Neural cell (in vitro differentiated cells): ENCODE results near the gene FAM184A. TPM values are rescaled to one million over a fixed set of nuclear protein-coding genes. Genes with fewer than 3 reads are reported as not detected.

Source experiments
- H2AFZ ChIP-seq: fragments of 200-600, 300-800 bp; sonication (generic), shearing (Covaris generic); 2 replicates; pipeline ENCODE4 v1.6.0; 2014; ENCODE audit warnings: low read depth, mild to moderate bottlenecking, antibody characterized with exemption, low read length, moderate library complexity
- H3F3A ChIP-seq: fragments of 200-600 bp; shearing (Covaris generic); 2 replicates; pipeline ENCODE4 v1.6.1; 2016; ENCODE audit warnings: mild to moderate bottlenecking, moderate library complexity, mixed read lengths, antibody characterized with exemption, low read length; ENCODE audit not compliant: insufficient read depth, poor library complexity, severe bottlenecking
- H3K27ac ChIP-seq: fragments of 200-600, 300-800 bp; sonication (generic), shearing (Covaris generic); 2 replicates; pipeline ENCODE4 v1.5.1; 2014; ENCODE audit warnings: mild to moderate bottlenecking, low read length, moderate library complexity
- H3K27me3 ChIP-seq: fragments of 300-800, 200-600 bp; sonication (generic), shearing (Covaris generic); 2 replicates; pipeline ENCODE4 v1.6.0; 2014; ENCODE audit warnings: mild to moderate bottlenecking, low read depth, low read length, moderate library complexity; ENCODE audit not compliant: insufficient read depth
- H3K36me3 ChIP-seq: fragments of 300-800, 200-600 bp; sonication (generic), shearing (Covaris generic); 2 replicates; pipeline ENCODE4 v1.5.1; 2014; ENCODE audit warnings: mild to moderate bottlenecking, antibody characterized with exemption, low read length, moderate library complexity; ENCODE audit not compliant: insufficient read depth
- H3K4me2 ChIP-seq: fragments of 300-800, 200-600 bp; sonication (generic), shearing (Covaris generic); 2 replicates; pipeline ENCODE4 v1.6.0; 2014; ENCODE audit warnings: mild to moderate bottlenecking, low read length
- H3K4me3 ChIP-seq: fragments of 300-800, 200-600 bp; sonication (generic), shearing (Covaris generic); 2 replicates; pipeline ENCODE4 v1.5.1; 2014; ENCODE audit warnings: mild to moderate bottlenecking, low read length, moderate library complexity
- H3K79me2 ChIP-seq: fragments of 200-600 bp; shearing (Covaris generic); replicated peaks from 2 replicates; pipeline ENCODE4 v1.6.0; 2014; ENCODE audit warnings: mild to moderate bottlenecking, low read length, moderate library complexity; ENCODE audit not compliant: insufficient read depth
- H3K9ac ChIP-seq: fragments of 300-800, 200-600 bp; sonication (generic), shearing (Covaris generic); 2 replicates; pipeline ENCODE4 v1.6.1; 2016; ENCODE audit warnings: mild to moderate bottlenecking, low read length, mixed read lengths
- H3K9me2 ChIP-seq: fragments of 200-600 bp; shearing (Covaris generic); 2 replicates; pipeline ENCODE4 v1.6.1; 2016; ENCODE audit warnings: mild to moderate bottlenecking, low read length, mixed read lengths; ENCODE audit not compliant: insufficient read depth
- H3K9me3 ChIP-seq: fragments of 200-600, 300-800 bp; sonication (generic), shearing (Covaris generic); 2 replicates; pipeline ENCODE4 v1.6.1; 2016; ENCODE audit warnings: mild to moderate bottlenecking, mixed run types, low read length, moderate library complexity, mixed read lengths
- H4K20me1 ChIP-seq: fragments of 200-600 bp; shearing (Covaris generic); 2 replicates; pipeline ENCODE4 v1.6.1; 2016; ENCODE audit warnings: mild to moderate bottlenecking, mixed run types; ENCODE audit not compliant: insufficient read depth
- EP300 ChIP-seq: fragments of 450-650 bp; conservative IDR thresholded peaks from 2 replicates; pipeline ENCODE4 v1.6.1; 2014; ENCODE audit warnings: antibody characterized with exemption, mild to moderate bottlenecking, moderate library complexity; ENCODE audit not compliant: poor library complexity, severe bottlenecking
- EZH2 ChIP-seq: fragments of 200-600, 300-800 bp; shearing (Covaris generic), sonication (generic); IDR thresholded peaks from 2 replicates; pipeline ENCODE4 v1.6.1; 2014; ENCODE audit warnings: antibody characterized with exemption, low read length, borderline replicate concordance, mild to moderate bottlenecking; ENCODE audit not compliant: insufficient read depth, poor library complexity, severe bottlenecking
- MXI1 ChIP-seq: fragments of 450-650 bp; conservative IDR thresholded peaks from 2 replicates; pipeline ENCODE4 v1.6.1; 2014; ENCODE audit warnings: antibody characterized with exemption, mild to moderate bottlenecking; ENCODE audit not compliant: poor library complexity, severe bottlenecking
- POLR2AphosphoS5 ChIP-seq: IDR thresholded peaks from 2 replicates; pipeline ENCODE4 v1.6.1; 2012
- RAD21 ChIP-seq: fragments of 450-650 bp; conservative IDR thresholded peaks from 2 replicates; pipeline ENCODE4 v1.6.1; 2014; ENCODE audit warnings: antibody characterized with exemption, mild to moderate bottlenecking, moderate library complexity
- SMC3 ChIP-seq: fragments of 450-650 bp; conservative IDR thresholded peaks from 2 replicates; pipeline ENCODE4 v1.6.1; 2014; ENCODE audit warnings: antibody characterized with exemption, mild to moderate bottlenecking, moderate library complexity; ENCODE audit not compliant: poor library complexity
- TAF1 ChIP-seq: IDR thresholded peaks from 2 replicates; pipeline ENCODE4 v1.6.1; 2012; ENCODE audit warnings: low read depth
- polyA plus RNA-seq: library from polyadenylated mRNA; depleted of rRNA; stranded (reverse); fragments of >200 nt; gene quantifications from 2 replicates; pipeline ENCODE4 v1.2.3, GENCODE V29; 2014
- TF ChIP-seq, protein P1 (sequence below): IDR thresholded peaks from 2 replicates; pipeline ENCODE4 v1.6.1; 2012; ENCODE audit warnings: borderline replicate concordance
- TF ChIP-seq, protein P2 (sequence below): fragments of 450-650 bp; IDR thresholded peaks from 2 replicates; pipeline ENCODE4 v1.5.1; 2014; ENCODE audit warnings: antibody characterized with exemption, mild to moderate bottlenecking, moderate library complexity; ENCODE audit not compliant: poor library complexity, severe bottlenecking

FAM184A gene
- polyA plus RNA-seq, 1 donor from 2014 or later, result 47.5 TPM

DNA sequence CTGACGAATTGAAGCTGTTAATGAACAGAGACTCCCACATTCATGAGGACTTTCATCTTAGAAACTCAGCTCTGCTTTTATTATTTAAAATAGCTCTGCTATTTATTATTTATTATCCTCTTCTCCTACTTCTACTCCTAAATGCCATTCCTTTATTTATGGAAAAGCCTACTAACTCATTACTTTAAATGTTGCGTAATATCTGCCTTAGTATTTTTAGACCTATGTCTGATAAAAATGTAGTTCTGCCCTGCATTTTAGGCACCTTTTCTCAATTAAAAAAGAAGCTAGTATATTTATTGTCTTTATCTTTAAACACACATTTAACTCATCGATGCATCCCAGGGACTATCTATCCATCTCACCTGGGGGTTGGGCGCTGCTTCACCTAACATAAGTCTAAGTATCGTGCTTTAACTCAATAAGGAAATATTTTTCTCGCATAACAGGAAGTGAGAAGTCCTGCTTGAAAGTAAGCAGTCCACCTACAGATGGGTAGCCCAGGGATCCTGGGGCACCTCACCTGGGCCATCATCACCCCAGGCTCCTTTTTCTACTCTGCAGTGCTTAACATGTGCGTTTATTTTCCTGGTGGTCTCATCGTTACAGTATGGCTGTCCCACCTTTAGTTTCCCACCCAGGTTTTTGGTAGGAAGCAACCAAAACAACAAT is 31.3 kb upstream of the FAM184A start:
- no peak for TF ChIP-seq EZH2
- no peak for TF ChIP-seq SMC3
- TF ChIP-seq, protein P1, sequence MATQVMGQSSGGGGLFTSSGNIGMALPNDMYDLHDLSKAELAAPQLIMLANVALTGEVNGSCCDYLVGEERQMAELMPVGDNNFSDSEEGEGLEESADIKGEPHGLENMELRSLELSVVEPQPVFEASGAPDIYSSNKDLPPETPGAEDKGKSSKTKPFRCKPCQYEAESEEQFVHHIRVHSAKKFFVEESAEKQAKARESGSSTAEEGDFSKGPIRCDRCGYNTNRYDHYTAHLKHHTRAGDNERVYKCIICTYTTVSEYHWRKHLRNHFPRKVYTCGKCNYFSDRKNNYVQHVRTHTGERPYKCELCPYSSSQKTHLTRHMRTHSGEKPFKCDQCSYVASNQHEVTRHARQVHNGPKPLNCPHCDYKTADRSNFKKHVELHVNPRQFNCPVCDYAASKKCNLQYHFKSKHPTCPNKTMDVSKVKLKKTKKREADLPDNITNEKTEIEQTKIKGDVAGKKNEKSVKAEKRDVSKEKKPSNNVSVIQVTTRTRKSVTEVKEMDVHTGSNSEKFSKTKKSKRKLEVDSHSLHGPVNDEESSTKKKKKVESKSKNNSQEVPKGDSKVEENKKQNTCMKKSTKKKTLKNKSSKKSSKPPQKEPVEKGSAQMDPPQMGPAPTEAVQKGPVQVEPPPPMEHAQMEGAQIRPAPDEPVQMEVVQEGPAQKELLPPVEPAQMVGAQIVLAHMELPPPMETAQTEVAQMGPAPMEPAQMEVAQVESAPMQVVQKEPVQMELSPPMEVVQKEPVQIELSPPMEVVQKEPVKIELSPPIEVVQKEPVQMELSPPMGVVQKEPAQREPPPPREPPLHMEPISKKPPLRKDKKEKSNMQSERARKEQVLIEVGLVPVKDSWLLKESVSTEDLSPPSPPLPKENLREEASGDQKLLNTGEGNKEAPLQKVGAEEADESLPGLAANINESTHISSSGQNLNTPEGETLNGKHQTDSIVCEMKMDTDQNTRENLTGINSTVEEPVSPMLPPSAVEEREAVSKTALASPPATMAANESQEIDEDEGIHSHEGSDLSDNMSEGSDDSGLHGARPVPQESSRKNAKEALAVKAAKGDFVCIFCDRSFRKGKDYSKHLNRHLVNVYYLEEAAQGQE, result no peak
- TF ChIP-seq MXI1, result no peak
- TF ChIP-seq TAF1, result no peak
- TF ChIP-seq, protein P2, sequence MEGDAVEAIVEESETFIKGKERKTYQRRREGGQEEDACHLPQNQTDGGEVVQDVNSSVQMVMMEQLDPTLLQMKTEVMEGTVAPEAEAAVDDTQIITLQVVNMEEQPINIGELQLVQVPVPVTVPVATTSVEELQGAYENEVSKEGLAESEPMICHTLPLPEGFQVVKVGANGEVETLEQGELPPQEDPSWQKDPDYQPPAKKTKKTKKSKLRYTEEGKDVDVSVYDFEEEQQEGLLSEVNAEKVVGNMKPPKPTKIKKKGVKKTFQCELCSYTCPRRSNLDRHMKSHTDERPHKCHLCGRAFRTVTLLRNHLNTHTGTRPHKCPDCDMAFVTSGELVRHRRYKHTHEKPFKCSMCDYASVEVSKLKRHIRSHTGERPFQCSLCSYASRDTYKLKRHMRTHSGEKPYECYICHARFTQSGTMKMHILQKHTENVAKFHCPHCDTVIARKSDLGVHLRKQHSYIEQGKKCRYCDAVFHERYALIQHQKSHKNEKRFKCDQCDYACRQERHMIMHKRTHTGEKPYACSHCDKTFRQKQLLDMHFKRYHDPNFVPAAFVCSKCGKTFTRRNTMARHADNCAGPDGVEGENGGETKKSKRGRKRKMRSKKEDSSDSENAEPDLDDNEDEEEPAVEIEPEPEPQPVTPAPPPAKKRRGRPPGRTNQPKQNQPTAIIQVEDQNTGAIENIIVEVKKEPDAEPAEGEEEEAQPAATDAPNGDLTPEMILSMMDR, result no peak
- no peak for TF ChIP-seq EP300
- TF ChIP-seq RAD21, result no peak
- TF ChIP-seq POLR2AphosphoS5, result no peak
- Histone ChIP-seq H3K4me3 (no peak overlapping the region), H3K9ac (no peak overlapping the region), H4K20me1 (no peaks in the 10 kb centered on the region), H2AFZ (no peak overlapping the region), H3K36me3 (no peaks in the 10 kb centered on the region), H3K4me2 (no peak overlapping the region), H3K27ac (no peak overlapping the region), H3F3A (no peaks in the 10 kb centered on the region), H3K9me3 (no peaks in the 10 kb centered on the region), H3K9me2 (no peaks in the 10 kb centered on the region), H3K27me3 (no peaks in the 10 kb centered on the region), H3K79me2 (no peaks in the 10 kb centered on the region)

DNA sequence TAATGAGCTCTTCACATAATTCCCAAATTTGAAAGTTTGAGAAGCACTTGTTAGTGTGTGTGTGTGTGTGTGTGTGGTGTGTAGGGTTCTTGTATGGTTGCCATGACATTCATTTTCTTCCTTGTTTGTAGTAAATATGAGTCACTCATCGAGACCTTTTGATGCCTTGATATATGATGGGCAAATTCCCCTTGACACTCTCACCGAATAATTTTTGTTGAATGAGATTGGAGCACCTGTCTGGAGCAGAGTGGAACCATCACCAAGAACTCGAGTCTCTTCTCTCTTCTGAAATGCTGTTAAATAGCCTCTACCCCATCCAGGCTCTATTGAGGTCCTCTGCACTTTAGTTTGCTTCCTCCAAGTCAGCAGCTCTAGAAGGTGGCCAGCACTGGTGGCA is 29.6 kb upstream of the FAM184A start:
- Histone ChIP-seq H3K79me2 (no peaks in the 10 kb centered on the region), H3K9ac (no peak overlapping the region), H3K27ac (no peak overlapping the region), H3K4me2 (no peak overlapping the region), H2AFZ (no peak overlapping the region), H3K27me3 (no peaks in the 10 kb centered on the region), H4K20me1 (no peaks in the 10 kb centered on the region), H3K36me3 (no peaks in the 10 kb centered on the region), H3K4me3 (no peak overlapping the region), H3K9me3 (no peaks in the 10 kb centered on the region), H3F3A (no peaks in the 10 kb centered on the region), H3K9me2 (no peaks in the 10 kb centered on the region)
- TF ChIP-seq SMC3 (no peak), RAD21 (no peak), POLR2AphosphoS5 (no peak), EP300 (no peak), MXI1 (no peak)
- TF ChIP-seq, protein P2, result no peak
- TF ChIP-seq, protein P1, result no peak
